NCI-H1417 (cell line): ENCODE measurements around the gene LYPLA2.
"Not testable (repeated sequence)": the region's sequence is repeated elsewhere in the genome, so short reads cannot be mapped to it uniquely, and the experiment has no call there.

Experiments used
- DNase-seq, 3 experiments: peaks; one replicate each; lab custom pipeline; 2025; lab: John Stamatoyannopoulos, UW

Gene LYPLA2

DNA sequence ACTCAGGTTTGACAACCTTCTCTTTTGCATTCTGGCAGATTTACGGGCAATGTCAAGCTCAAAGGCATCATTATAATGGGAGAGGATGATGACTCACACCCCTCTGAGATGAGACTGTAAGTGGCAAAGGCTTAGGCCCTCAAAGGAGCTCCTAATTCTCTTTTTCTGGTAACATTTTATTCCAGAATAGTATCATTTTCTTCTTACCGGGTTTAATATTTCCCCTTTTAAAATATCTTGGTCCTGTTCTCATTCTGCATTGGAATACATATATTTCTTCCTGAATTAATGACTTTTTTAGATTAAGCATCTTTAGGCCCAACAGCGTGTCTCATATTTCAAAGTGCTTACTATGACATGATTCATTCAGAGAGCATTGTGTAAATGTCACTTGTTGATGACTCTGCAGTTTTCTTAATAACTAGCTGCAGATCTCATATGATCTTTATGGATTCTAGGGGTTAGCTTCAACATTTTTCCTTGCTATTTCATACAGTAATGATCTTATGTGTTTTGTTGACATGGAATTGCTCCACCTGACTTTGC is 11.0 kb upstream of the LYPLA2 start:
- DNase-seq, result peak in 1 of 3 experiments; percentile 12

DNA sequence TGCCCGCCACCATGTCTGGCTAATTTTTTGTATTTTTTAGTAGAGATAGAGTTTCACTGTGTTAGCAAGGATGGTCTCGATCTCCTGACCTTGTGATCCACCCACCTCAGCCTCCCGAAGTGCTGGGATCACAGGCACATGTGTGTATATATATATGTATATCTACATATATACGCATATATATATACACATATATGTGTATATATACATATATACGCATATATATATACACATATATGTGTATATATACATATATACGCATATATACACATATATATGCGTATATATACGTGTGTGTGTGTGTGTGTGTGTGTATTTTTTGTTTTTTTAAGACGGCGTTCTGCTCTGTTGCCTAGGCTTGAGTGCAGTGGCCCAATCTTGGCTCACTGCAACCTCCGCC is 7.8 kb upstream of the LYPLA2 start:
- not testable (repeated sequence) for DNase-seq

DNA sequence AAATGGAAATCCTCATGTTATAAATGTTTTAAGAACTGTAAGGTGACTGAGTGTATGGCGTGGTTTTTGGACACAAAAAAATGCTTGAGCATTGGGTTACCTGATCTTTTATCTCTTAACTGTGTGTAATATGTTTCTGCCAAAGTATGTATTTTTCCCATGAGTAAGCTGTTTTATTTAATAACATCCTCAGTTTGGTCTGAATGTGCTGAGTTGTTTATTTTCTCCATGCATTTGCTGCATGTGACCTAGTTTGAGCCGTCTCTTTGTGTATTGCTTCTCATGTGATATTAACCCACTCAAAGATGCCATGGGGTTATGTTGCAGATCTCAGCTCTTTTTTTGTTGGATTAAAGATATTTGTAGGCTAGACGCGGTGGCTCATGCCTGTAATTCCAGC is 6.1 kb upstream of the LYPLA2 start:
- DNase-seq, result no peak

DNA sequence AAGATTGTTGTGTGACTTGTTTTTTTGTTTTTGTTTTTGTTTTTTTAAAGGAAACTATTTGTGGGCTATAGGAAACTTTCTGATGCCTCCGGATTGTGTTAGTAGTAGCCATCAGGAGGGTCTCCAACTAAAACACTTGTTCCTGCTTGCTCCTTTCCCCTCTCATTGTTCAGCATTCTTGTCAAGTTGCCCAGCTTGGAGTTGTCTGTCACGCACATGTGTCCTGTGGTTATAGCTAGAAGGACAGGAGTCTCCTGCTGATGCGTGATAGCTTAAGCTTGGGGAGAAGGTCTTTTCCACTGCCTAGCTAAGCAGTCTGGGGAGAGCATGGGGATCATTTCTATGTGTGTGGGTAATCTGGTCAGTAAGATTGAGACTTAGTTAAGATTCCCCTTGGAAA is 3.2 kb upstream of the LYPLA2 start:
- DNase-seq, result no peak

DNA sequence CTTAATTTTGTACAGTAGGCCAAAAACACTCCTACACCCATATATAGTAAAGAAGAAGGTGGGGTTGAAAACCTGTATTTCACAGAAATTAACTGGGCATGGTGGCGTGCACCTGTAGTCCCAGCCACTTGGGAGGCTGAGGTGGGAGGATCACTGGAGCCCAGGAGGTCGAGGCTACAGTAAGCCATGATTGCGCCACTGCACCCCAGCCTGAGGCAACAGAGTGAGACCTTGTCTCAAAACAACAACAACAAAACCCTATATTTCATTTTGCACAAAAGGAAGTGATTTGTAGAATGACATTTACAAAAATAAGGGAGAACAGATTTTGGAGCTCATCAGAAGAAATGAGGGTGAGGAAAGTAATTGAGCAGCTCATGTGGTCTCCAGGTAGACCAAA is 2.2 kb upstream of the LYPLA2 start:
- DNase-seq, result no peak

DNA sequence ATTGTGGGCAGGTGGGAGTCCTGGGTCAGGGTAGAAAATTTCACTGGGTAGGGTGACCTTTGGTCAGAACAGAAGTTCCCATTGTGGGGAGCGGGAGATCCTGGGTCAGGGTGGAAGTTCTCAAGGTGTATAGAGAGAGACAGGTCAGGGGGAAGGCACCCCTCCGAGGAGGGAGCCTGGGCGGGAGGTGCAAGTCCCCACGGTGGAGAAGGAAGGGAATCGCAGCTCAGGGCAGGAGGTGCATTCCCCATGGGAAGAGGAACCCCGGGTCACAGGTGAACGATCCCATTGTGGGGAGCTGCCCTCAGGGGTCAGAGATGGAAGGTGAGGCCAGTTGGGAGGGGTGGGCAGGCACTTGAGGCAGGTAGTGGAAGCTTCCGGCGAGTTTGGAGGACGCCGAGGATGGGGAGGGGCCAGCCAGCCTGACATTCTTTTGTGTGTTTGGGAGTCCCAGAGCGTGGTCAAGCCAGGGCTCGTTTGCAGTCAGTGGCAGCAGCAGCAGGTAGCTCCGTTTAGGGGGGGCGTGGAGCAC is 637 bp downstream of the LYPLA2 start:
- DNase-seq, result peak in 1 of 3 experiments; percentile 41

DNA sequence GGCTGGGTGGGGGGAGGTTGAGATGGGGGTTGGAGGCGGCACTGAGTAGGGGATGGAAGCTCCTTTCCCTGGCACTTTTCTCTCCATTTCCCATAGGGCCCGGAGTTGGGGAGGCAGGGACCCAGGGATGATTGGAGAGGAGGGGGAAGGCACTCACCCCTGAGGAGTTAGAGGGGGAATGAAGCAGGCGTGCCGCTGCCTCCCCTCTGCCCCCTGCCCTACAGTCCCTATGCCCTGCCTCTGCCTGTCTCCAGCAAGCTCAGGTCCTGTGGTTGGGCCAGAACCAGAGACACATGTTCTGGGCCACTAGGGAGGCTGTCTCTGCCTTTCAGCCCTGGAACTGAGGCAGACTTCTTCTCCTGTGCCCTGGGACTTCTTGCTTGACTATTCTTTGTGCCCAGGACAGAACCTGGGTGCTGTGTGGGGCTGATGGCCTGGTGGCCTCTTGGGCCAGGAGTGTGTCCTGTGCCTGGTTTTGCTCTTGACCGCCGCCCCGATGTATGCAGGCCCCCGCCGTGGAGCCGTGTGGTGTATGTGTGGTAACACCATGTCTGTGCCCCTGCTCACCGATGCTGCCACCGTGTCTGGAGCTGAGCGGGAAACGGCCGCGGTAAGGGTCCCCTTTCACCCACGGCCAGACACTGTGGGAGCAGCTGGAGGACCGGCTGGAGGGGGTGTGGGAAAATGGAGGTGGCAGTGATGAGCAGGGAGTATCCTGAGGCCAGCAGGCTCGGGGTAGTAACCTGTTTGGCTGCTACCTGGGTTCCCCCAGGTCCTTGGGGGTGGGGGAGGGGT is 1.4 kb downstream of the LYPLA2 start:
- DNase-seq, result no peak

DNA sequence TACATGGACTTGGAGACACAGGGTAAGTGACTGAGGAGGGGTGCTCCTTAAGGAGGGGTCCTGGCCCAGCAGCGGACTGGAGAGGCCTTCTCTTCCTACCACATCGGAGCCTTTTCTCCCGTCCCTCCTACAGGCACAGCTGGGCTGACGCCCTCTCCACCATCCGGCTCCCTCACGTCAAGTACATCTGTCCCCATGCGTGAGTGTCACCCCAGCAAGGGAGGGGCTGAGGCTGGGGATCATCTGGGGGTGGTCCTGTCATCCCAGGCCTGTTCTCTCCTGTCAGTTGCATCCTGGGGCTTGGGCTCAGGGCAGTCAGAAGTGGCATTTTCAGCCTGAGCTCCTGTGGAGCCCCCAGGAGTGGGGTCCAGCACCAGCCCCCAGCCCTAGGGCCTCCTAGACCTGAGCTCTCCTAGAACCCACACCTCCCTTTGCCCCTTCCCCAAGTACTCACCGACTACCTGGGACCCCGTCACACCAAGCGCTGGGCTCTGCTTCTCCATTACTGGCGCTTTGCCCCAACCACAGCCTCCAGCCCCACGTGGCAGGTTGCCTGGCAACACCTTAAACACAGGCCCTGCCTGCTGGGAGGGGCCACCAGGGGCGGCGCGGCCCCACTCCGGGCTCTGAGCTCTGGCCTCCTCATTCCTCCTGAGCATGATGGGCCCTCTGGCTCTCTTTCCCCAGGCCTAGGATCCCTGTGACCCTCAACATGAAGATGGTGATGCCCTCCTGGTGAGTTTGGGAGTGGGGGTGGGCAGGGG is 2.3 kb downstream of the LYPLA2 start:
- DNase-seq, result no peak

DNA sequence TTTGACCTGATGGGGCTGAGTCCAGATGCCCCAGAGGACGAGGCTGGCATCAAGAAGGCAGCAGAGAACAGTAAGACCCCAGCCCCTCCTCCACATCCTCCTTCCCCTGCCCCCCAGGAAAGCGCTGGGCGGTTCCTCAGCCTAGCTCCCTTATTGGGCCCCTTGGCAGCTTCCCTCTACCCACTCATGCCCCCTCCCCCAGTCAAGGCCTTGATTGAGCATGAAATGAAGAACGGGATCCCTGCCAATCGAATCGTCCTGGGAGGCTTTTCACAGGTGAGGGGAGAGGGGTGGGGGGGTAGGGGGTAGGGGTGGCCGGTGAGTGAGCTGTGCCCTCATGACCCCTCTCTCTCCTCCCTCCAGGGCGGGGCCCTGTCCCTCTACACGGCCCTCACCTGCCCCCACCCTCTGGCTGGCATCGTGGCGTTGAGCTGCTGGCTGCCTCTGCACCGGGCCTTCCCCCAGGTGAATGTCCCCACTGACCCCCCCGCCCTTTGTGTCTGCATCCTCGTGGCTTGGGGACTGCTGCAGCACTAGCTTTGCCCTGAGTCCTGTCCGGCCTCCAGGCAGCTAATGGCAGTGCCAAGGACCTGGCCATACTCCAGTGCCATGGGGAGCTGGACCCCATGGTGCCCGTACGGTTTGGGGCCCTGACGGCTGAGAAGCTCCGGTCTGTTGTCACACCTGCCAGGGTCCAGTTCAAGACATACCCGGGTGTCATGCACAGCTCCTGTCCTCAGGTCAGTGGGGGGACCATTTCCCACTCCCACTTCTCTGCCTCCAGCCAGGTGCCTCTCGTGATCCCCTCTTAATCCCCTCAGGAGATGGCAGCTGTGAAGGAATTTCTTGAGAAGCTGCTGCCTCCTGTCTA is 3.2 kb downstream of the LYPLA2 start:
- DNase-seq, result no peak

DNA sequence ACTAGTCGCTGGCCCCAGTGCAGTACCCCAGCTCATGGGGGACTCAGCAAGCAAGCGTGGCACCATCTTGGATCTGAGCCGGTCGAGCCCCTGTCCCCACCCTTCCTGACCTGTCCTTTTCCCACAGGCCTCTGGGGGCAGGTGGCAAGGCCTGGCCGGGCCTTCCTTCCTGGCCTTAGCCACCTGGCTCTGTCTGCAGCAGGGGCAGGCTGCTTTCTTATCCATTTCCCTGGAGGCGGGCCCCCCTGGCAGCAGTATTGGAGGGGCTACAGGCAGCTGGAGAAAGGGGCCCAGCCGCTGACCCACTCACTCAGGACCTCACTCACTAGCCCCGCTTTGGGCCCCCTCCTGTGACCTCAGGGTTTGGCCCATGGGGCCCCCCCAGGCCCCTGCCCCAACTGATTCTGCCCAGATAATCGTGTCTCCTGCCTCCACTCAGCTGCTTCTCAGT is 3.8 kb downstream of the LYPLA2 start:
- DNase-seq, result not testable (repeated sequence)

DNA sequence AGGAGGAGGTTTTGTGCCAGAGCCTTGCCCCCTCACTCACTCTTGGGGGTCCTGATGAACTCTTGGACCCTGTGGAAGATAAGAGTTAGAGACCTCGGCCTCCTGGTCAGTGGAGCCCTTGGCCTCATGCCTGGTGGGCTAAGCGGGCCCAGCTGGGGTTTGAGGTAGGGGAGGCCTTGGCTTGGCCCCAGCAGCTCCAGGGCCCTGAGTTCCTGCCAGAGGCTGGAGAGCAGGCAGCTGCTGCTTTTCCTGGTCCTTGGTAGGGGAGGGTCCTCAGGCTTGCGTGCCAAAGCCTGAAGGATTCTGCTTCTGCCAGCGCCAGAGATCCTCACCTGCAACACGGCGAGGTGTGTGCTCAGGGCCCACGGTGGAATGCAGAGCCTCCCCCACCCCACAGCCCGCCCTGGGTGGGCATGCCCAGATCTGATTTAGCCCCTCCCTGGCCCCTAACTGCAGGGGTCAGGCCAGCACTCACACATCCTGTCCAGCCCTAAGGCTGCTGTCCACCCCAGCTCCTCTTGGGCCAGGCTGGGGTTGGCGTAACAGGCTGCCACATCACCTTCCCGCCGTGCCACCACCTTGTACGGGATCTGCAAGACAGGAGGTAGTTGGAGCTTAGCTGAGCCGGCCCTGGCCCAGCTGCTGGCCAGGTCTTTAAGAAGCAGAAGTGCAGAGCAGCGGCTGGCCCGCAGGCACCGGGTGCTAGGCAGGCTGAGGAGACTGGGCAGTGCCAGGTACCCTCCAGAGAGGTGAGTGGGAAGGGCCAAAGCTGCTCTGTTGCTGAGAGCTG is 4.9 kb downstream of the LYPLA2 start:
- DNase-seq, result no peak

DNA sequence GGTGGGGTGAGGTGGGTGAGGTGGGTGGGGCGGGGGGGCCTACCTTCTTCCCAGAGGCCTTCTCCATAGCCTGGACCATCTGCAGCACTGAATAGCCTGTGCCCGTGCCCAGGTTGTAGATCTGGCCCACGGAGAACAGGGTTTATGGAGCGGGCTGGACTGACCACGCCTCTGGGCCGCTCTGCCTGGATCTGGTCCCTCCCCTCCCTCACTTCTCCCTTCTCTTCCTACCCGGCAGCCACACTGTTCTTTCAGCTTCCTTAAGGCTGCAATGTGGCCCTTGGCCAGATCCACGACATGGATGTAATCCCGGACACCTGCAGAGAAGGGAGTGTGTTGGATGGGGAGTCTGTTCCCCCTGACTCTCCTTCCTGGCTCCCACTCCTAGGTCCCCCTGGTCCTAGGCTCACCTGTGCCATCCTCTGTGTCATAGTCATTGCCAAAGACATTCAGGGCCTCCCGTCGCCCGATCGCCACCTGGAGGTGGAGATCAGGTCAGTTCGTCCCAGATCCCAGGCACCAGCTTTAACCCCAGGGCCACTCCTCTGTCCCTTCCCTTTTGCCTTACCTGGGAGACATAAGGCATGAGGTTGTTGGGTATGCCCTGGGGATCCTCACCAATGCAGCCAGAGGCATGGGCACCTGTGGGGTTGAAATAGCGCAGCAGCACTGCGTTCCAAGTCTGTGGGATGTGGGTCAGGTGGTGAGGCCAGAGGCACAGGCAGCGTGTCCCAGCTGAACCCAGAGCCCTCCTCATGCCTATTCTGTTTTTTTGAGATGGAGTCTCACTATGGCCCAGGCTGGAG is 5.7 kb downstream of the LYPLA2 start:
- no peak for DNase-seq

DNA sequence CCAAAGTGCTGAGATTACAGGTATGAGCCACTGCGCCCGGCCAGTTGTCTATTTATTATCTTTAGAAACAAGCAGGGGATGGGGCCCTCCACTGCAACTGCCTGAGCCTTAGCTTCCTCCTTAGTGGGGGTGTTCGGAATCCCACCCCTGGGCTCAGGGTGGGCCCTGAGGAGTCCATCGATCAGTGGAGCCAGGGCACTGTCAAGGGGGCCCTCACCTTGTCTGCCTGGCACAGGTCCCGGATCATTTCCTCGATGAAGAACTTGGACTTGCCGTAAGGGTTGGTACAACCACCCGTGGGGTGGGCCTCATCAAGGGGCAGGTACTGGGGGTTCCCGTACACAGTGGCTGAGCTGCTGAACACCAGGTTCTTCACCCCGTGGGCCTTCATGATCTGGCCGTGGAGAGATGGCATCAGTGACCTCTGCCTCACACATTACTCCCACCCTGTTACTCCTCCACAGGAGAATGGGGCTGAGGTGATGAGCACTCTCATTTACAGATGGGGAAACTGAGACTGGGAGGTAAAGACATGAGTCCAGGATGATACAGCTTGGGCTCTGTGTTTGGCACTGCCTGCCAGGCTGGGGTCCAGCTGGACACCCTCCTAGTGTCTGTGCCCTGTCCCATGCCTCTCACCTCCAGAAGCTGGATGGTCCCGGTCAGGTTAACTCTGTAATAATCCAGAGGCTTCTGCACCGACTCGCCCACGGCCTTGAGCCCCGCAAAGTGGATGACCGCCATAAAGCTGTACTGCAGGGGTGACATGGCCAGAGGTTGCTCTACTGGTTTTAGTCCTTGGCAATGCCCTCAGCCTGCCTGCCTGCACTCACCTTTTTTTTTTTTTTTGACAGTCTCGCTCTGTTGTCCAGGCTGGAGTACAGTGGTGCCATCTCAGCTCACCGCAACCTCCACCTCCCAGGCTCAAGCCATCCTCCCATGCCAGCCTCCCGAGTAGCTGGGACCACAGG is 6.8 kb downstream of the LYPLA2 start:
- DNase-seq, result no peak

DNA sequence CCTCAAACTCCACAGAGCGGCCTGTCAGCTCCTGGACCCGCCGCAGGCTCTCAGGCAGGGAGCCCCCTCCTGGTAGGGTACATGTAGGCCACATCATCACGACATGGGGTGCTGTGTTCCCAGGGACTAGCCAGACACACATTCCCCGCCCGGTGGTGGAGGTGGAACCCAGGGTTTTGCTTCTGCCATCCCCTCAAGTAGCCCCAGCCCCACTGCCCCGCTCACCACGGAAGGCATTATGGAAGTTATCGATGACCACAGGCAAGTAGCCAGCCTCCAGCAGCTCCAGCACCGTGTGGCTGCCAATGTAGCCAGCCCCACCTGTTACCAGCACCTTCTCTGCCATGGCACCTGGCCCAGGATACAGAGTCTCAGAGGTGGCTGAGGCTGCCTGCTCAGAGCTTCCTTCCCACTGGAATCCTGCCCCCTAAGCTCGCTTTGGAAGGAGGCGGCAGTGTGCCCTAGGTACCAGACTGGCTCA is 7.8 kb downstream of the LYPLA2 start:
- no peak for DNase-seq

DNA sequence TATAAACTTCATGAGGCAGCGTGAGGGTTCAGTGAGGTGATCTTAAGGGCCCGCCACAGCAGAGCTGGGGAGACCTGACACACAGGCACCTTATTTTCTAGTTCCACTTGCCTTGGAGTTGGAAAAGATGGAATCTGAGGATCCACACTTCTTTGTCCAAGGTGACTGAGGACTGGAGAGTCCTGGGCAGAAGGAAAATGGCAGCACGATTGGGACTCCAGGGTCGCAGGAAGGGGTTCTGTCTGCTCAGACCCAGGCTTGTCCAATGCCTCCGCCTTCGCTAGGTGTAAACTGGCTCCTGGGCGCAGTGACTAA is 8.3 kb downstream of the LYPLA2 start:
- DNase-seq, result no peak

DNA sequence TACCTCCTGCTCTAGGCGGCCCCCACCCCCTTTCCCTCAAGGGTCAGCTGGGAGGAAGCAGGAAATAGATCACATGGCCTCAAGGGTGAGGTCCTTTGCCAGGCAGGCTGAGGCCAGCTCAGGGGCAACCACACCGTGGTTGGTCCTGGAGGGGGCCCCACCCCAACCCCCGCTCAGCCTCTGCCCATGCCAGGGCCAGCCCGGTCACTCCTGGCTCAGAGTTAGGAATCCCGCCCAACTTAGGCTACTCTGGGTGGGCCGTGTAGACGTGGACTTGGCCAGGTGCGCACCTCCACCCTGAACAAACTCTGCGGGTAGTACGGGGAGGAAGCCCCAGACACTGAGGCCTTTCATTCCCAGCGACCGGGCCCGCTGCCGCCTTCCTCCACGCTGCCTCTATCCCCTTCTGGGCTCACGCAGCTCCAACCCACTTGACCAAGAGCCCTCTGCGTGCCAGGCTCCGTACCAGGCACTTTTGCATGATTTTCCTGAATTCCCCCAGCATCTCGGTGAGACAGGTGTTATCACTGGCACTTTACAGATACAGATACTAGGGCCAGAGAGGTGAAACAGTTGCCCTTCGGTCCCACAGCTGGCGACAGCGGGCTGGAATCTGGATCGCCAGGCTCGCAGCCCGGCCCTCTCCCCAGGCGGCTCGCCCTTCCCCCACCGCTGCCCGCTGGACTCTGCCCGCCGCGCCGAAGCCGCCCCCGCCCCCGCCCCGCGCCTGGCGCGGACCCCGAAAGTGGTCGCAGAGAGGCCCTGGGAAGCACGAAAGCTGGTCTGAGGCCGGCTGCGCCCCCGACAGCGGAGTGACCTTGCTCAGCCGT is 8.8 kb downstream of the LYPLA2 start:
- peak in 2 of 3 experiments; percentile 59 to 71 for DNase-seq

DNA sequence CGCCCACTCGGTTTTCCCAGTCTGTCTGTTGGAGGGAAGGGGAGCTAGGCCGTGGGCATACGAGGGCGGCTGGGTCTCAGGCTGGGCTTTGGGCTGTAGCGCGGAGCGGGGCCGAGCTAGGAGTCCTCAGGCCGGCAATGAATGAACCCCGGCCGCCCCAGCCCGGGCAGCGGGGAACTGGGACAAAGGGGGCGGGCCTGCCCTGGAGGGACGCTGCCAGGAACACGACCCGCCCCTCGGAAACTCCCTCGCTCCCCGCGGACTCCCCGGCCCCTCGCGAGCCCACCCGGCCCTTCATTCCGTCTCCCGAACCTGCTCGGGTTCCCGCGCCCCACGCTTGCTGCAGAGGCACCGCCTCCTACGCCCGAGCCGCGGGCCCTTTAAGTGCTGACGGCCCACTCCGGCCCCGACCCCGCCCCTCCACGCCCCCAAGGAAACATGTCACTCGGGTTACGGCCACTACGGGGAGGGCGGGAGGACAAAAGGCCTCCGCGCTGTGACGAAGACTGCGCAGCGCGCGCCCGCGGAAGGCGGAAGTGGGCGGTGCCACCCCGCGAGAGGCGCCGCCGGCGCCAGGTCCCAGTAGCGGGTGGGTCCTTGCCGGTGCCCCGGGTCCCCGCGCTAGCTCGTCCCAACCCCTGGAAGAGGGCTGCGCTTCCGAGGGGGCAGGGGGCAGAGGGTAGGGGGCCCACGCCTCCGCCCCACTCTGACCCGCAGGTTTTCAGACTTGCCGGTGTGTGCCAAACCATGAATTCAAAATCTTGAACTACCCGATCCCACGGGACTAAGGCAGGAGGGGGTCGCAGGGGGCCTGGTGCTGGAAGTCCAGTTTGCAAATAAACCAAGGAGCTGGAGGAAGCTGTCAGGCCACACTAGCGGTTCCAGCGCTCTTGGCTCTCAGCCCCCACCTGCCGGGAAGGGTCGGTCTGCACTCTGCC is 9.7 kb downstream of the LYPLA2 start, which contains the start of gene GALE:
Gene GALE (minus strand): TSS at position 355 of the 938 bp plus-strand sequence. CDS start 1,747 bp downstream, outside the sequence.
- peak; percentile 94 to 96 (median 95) for DNase-seq
